Adipose tissue (tissue), 3 donors: ENCODE data around the gene UBE2O. TPM values are rescaled to one million over a fixed set of nuclear protein-coding genes. Genes with fewer than 3 reads are reported as not detected.

Experiments used
- H3K27ac ChIP-seq: one replicate; pipeline ENCODE4 v1.5.1; 2013; ENCODE audit warnings: low read depth, low read length
- WGBS, 3 donors: extraction: QIAGEN DNeasy Blood & Tissue Kit; methylation state at CpG; one replicate each; pipeline ENCODE4 v1.1.7; 2013; 5-methylcytosine and 5-hydroxymethylcytosine counted together
- polyA plus RNA-seq, 3 donors: library from polyadenylated mRNA; stranded (reverse); fragments of 200-250 nt; gene quantifications; one replicate each; pipeline ENCODE4 v1.2.3, GENCODE V29; 2013
- donor health status: healthy with polysubstance abuse.
- donor health status: Bipolar disorder and iron deficiency.
- donor health status: healthy.

Gene UBE2O
- polyA plus RNA-seq, 3 donors, result 6.2 to 10.1 (median 10.0) TPM

GRCh38 chr17:76428511-76428910 lies 24.4 kb downstream of the UBE2O start:
- H3K27ac ChIP-seq, result no peak overlapping the region
- 100% methylated on average over 1 of the region's 1 CpG for WGBS, 3 donors

GRCh38 chr17:76427501-76428231 lies 25.3 kb downstream of the UBE2O start:
- WGBS, 3 donors, result 65 to 79% (median 70%) methylated on average over 8 of the region's 8 CpGs
- no peak overlapping the region for H3K27ac ChIP-seq

GRCh38 chr17:76426853-76427252 lies 26.1 kb downstream of the UBE2O start:
- WGBS, 3 donors, result 79 to 99% (median 82%) methylated on average over 3 of the region's 3 CpGs
- no peak overlapping the region for H3K27ac ChIP-seq

- no peak overlapping the region for H3K27ac ChIP-seq
- 80 to 88% (median 81%) methylated on average over 6 of the region's 6 CpGs for WGBS, 3 donors
Measured at GRCh38 chr17:76422860-76423259, 30.1 kb downstream of the UBE2O start.

- H3K27ac ChIP-seq, result no peak overlapping the region
- 95 to 97% (median 96%) methylated on average over 8 of the region's 8 CpGs for WGBS, 3 donors
Measured at GRCh38 chr17:76422406-76422805, 30.5 kb downstream of the UBE2O start.

- 55 to 69% (median 60%) methylated on average over 7 of the region's 7 CpGs for WGBS, 3 donors
- no peak overlapping the region for H3K27ac ChIP-seq
Measured at GRCh38 chr17:76421044-76421407, 31.9 kb downstream of the UBE2O start.

- 78 to 80% (median 78%) methylated on average over 10 of the region's 10 CpGs for WGBS, 3 donors
- H3K27ac ChIP-seq, result no peak overlapping the region
Measured at GRCh38 chr17:76420356-76421043, 32.5 kb downstream of the UBE2O start.

- no peak overlapping the region for H3K27ac ChIP-seq
- 76 to 86% (median 85%) methylated on average over 17 of the region's 17 CpGs for WGBS, 3 donors
Measured at GRCh38 chr17:76419576-76420260, 33.2 kb downstream of the UBE2O start.

- 59 to 72% (median 69%) methylated on average over 11 of the region's 11 CpGs for WGBS, 3 donors
- no peak overlapping the region for H3K27ac ChIP-seq
Measured at GRCh38 chr17:76417499-76418143, 35.3 kb downstream of the UBE2O start.

GRCh38 chr17:76416899-76417298 lies 36.1 kb downstream of the UBE2O start:
- no peak overlapping the region for H3K27ac ChIP-seq
- 94 to 96% (median 95%) methylated on average over 4 of the region's 4 CpGs for WGBS, 3 donors

- H3K27ac ChIP-seq, result no peak overlapping the region
- whole genome bisulfite sequencing, 3 donors, result 89 to 96% (median 91%) methylated on average over 6 of the region's 6 CpGs
Measured at GRCh38 chr17:76416457-76416856, 36.5 kb downstream of the UBE2O start.

- WGBS, 3 donors, result 82 to 90% (median 83%) methylated on average over 15 of the region's 15 CpGs
Measured at GRCh38 chr17:76415786-76416185, 37.2 kb downstream of the UBE2O start.

GRCh38 chr17:76414334-76415295 lies 38.3 kb downstream of the UBE2O start:
- H3K27ac ChIP-seq, result no peak overlapping the region
- WGBS, 3 donors, result 47 to 50% (median 50%) methylated on average over 21 of the region's 21 CpGs

More at GRCh38 chr17:76415786-76416185, 37.2 kb downstream of the UBE2O start:
- H3K27ac ChIP-seq, result no peak overlapping the region

- H3K27ac ChIP-seq, result no peak overlapping the region
- 93 to 99% (median 93%) methylated on average over 5 of the region's 5 CpGs for WGBS, 3 donors
Measured at GRCh38 chr17:76411247-76411646, 41.7 kb downstream of the UBE2O start.

- H3K27ac ChIP-seq, result no peak overlapping the region
- WGBS, 3 donors, result 90 to 95% (median 93%) methylated on average over 15 of the region's 15 CpGs
Measured at GRCh38 chr17:76410328-76410965, 42.5 kb downstream of the UBE2O start.

- no peak overlapping the region for H3K27ac ChIP-seq
- 67 to 76% (median 71%) methylated on average over 12 of the region's 12 CpGs for WGBS, 3 donors
Measured at GRCh38 chr17:76408037-76408849, 44.7 kb downstream of the UBE2O start.

- H3K27ac ChIP-seq, result no peak overlapping the region
- WGBS, 3 donors, result 60 to 80% (median 78%) methylated on average over 4 of the region's 4 CpGs
Measured at GRCh38 chr17:76407509-76407908, 45.4 kb downstream of the UBE2O start.
